H9 (cell line): ENCODE measurements around the gene S100A8. TPM values are rescaled to one million over a fixed set of nuclear protein-coding genes. Genes with fewer than 3 reads are reported as not detected.

ENCODE experiments used
- DNase-seq: peaks from one replicate; pipeline ENCODE4 v3.0.0-alpha.2; 2017
- H2AFZ ChIP-seq: one replicate; pipeline ENCODE4 v1.6.1; 2013; ENCODE audit warnings: mild to moderate bottlenecking, low read length, control low read depth, moderate library complexity
- H2AK5ac ChIP-seq: 2 replicates; pipeline ENCODE4 v1.6.1; 2013; ENCODE audit warnings: low read length, control low read depth, mixed read lengths; ENCODE audit not compliant: insufficient read length
- H2BK120ac ChIP-seq: one replicate; pipeline ENCODE4 v1.6.1; 2013; ENCODE audit warnings: low read depth, mild to moderate bottlenecking, low read length, control low read depth, inconsistent platforms; ENCODE audit not compliant: poor library complexity, severe bottlenecking
- H2BK12ac ChIP-seq: 2 replicates; pipeline ENCODE4 v1.6.1; 2013; ENCODE audit warnings: low read length, control low read depth, mixed read lengths, low read depth; ENCODE audit not compliant: insufficient read length
- H2BK15ac ChIP-seq: 2 replicates; pipeline ENCODE4 v1.6.1; 2013; ENCODE audit warnings: low read depth, low read length, control low read depth
- H2BK20ac ChIP-seq: one replicate; pipeline ENCODE4 v1.6.1; 2013; ENCODE audit warnings: low read depth, mild to moderate bottlenecking, low read length, control low read depth, inconsistent platforms; ENCODE audit not compliant: poor library complexity, severe bottlenecking
- H2BK5ac ChIP-seq: 2 replicates; pipeline ENCODE4 v1.6.1; 2013; ENCODE audit warnings: low read length, control low read depth, mixed read lengths; ENCODE audit not compliant: insufficient read length
- H3K14ac ChIP-seq: 2 replicates; pipeline ENCODE4 v1.6.1; 2013; ENCODE audit warnings: low read length, control low read depth; ENCODE audit not compliant: insufficient read depth
- H3K18ac ChIP-seq: 2 replicates; pipeline ENCODE4 v1.6.1; 2013; ENCODE audit warnings: low read depth, mild to moderate bottlenecking, mixed read lengths, low read length, control low read depth; ENCODE audit not compliant: insufficient read length
- H3K23ac ChIP-seq: 2 replicates; pipeline ENCODE4 v1.6.1; 2013; ENCODE audit warnings: low read length, control low read depth, mixed read lengths, low read depth; ENCODE audit not compliant: insufficient read length
- H3K23me2 ChIP-seq: 2 replicates; pipeline ENCODE4 v1.6.1; 2013; ENCODE audit warnings: low read depth, mild to moderate bottlenecking, mixed read lengths, low read length, control low read depth; ENCODE audit not compliant: insufficient read length, poor library complexity, severe bottlenecking
- H3K27ac ChIP-seq: 2 replicates; pipeline ENCODE4 v1.5.1; 2013; ENCODE audit warnings: low read length, control low read depth, mixed read lengths, low read depth; ENCODE audit not compliant: insufficient read length
- H3K27me3 ChIP-seq: 2 replicates; pipeline ENCODE4 v1.6.1; 2013; ENCODE audit warnings: low read length, control low read depth, inconsistent platforms; ENCODE audit not compliant: insufficient read depth
- H3K4ac ChIP-seq: 2 replicates; pipeline ENCODE4 v1.6.1; 2013; ENCODE audit warnings: low read depth, mild to moderate bottlenecking, control low read depth, inconsistent platforms, low read length, moderate library complexity
- H3K4me1 ChIP-seq: 2 replicates; pipeline ENCODE4 v1.6.1; 2013; ENCODE audit warnings: low read length, control low read depth, inconsistent platforms; ENCODE audit not compliant: insufficient read depth
- H3K4me2 ChIP-seq: 2 replicates; pipeline ENCODE4 v1.6.1; 2013; ENCODE audit warnings: low read length, control low read depth, mixed read lengths; ENCODE audit not compliant: insufficient read length, insufficient read depth
- H3K56ac ChIP-seq: 2 replicates; pipeline ENCODE4 v1.6.1; 2013; ENCODE audit warnings: low read depth, mild to moderate bottlenecking, mixed read lengths, low read length, control low read depth; ENCODE audit not compliant: insufficient read length
- H3K79me1 ChIP-seq: 2 replicates; pipeline ENCODE4 v1.6.1; 2013; ENCODE audit warnings: low read depth, mild to moderate bottlenecking, moderate library complexity, low read length, control low read depth, inconsistent platforms; ENCODE audit not compliant: insufficient read depth, poor library complexity, severe bottlenecking
- H3K79me2 ChIP-seq: 2 replicates; pipeline ENCODE4 v1.6.1; 2013; ENCODE audit warnings: low read length, control low read depth, inconsistent platforms; ENCODE audit not compliant: insufficient read depth
- H3K9ac ChIP-seq: 2 replicates; pipeline ENCODE4 v1.6.1; 2013; ENCODE audit warnings: low read length, control low read depth, mixed read lengths; ENCODE audit not compliant: insufficient read length; ENCODE audit errors: extremely low read depth
- H3K9me3 ChIP-seq: one replicate; pipeline ENCODE4 v1.6.1; 2013; ENCODE audit warnings: low read depth, low read length, inconsistent platforms; ENCODE audit not compliant: control insufficient read depth
- H3T11ph ChIP-seq: one replicate; pipeline ENCODE4 v1.6.1; 2013; ENCODE audit warnings: mild to moderate bottlenecking, low read length, control low read depth, inconsistent platforms
- H4K20me1 ChIP-seq: one replicate; pipeline ENCODE4 v1.6.1; 2013; ENCODE audit not compliant: control insufficient read depth, insufficient read length, insufficient read depth
- H4K5ac ChIP-seq: 2 replicates; pipeline ENCODE4 v1.6.1; 2013; ENCODE audit warnings: low read depth, mild to moderate bottlenecking, mixed read lengths, low read length, control low read depth; ENCODE audit not compliant: insufficient read length
- H4K8ac ChIP-seq: replicated peaks from 2 replicates; pipeline ENCODE4 v1.6.1; 2013; ENCODE audit warnings: low read length, control low read depth, mixed read lengths, low read depth; ENCODE audit not compliant: insufficient read length
- H4K91ac ChIP-seq: 2 replicates; pipeline ENCODE4 v1.6.1; 2013; ENCODE audit warnings: low read depth, mild to moderate bottlenecking, moderate library complexity, mixed read lengths, low read length, control low read depth; ENCODE audit not compliant: insufficient read length
- H3K27ac Mint-ChIP-seq, 3 experiments: 2 replicates in 2 of 3; 3 replicates in 1 of 3; pipeline ENCODE4 v1.8.0; 2020 to 2021; ENCODE audit warnings: mixed read lengths in 3 of 3, mild to moderate bottlenecking in 1 of 3, moderate library complexity in 1 of 3
- H3K27me3 Mint-ChIP-seq: 2 replicates; pipeline ENCODE4 v1.8.0; 2021; ENCODE audit warnings: low read depth, mild to moderate bottlenecking, moderate library complexity, mixed read lengths
- H3K36me3 Mint-ChIP-seq, 3 experiments: 2 replicates in 2 of 3; 3 replicates in 1 of 3; pipeline ENCODE4 v1.8.0; 2020 to 2021; ENCODE audit warnings: low read depth in 3 of 3, mixed read lengths in 3 of 3; ENCODE audit not compliant: insufficient read depth in 1 of 3
- H3K4me1 Mint-ChIP-seq, 2 experiments: 2 replicates each; pipeline ENCODE4 v1.8.0; 2020; ENCODE audit warnings: mixed read lengths in 2 of 2
- H3K4me3 Mint-ChIP-seq, 2 experiments: 2 replicates in 1 of 2; 3 replicates in 1 of 2; pipeline ENCODE4 v1.8.0; 2020 to 2021; ENCODE audit warnings: mild to moderate bottlenecking in 2 of 2, mixed read lengths in 2 of 2, moderate library complexity in 1 of 2
- H3K9me3 Mint-ChIP-seq, 2 experiments: 2 replicates in 1 of 2; 3 replicates in 1 of 2; pipeline ENCODE4 v1.8.0; 2020; ENCODE audit warnings: mild to moderate bottlenecking in 2 of 2, mixed read lengths in 2 of 2, moderate library complexity in 1 of 2
- WGBS: extraction: QIAGEN DNeasy Blood & Tissue Kit; methylation state at CpG from one replicate; pipeline ENCODE4 v1.1.7; 2013; ENCODE audit warnings: missing lambda C conversion rate, low lambda C conversion rate, mixed read lengths; ENCODE audit not compliant: insufficient read length; ENCODE audit errors: extremely low coverage; 5-methylcytosine and 5-hydroxymethylcytosine counted together
- total RNA-seq: library from RNA; stranded (reverse); gene quantifications from 2 replicates; pipeline ENCODE4 v1.2.1, GENCODE V29; 2021
- TF ChIP-seq, protein P1 (sequence below): fragments of 200-600 bp; sonication (generic); conservative IDR thresholded peaks from 3 replicates; pipeline ENCODE4 v1.8.0; 2021; ENCODE audit warnings: antibody characterized with exemption, mild to moderate bottlenecking

The S100A8 gene
- total RNA-seq, 1 experiment from 2014 or later, result not detected

- Mint-ChIP-seq H3K9me3 (peaks cover 0 to 10% of the 10 kb centered on the region in 2 experiments; a peak in 2 of 5 replicates), H3K27me3 (peaks cover 2% of the 10 kb centered on the region), H3K36me3 (no peaks in the 10 kb centered on the region), H3K27ac (no peak overlapping the region), H3K4me1 (no peaks in the 10 kb centered on the region), H3K4me3 (no peak overlapping the region)
- H4K5ac ChIP-seq, result no peak overlapping the region
- no peak for DNase-seq
- H3K4me2 ChIP-seq, result no peak overlapping the region
- no CpG with 5 or more reads among the region's 2 CpGs for WGBS
- no peak overlapping the region for H4K91ac ChIP-seq
- no peak overlapping the region for H3K18ac ChIP-seq
- no peak overlapping the region for H2AK5ac ChIP-seq
- no peak overlapping the region for H2BK5ac ChIP-seq
- TF ChIP-seq, protein P1, sequence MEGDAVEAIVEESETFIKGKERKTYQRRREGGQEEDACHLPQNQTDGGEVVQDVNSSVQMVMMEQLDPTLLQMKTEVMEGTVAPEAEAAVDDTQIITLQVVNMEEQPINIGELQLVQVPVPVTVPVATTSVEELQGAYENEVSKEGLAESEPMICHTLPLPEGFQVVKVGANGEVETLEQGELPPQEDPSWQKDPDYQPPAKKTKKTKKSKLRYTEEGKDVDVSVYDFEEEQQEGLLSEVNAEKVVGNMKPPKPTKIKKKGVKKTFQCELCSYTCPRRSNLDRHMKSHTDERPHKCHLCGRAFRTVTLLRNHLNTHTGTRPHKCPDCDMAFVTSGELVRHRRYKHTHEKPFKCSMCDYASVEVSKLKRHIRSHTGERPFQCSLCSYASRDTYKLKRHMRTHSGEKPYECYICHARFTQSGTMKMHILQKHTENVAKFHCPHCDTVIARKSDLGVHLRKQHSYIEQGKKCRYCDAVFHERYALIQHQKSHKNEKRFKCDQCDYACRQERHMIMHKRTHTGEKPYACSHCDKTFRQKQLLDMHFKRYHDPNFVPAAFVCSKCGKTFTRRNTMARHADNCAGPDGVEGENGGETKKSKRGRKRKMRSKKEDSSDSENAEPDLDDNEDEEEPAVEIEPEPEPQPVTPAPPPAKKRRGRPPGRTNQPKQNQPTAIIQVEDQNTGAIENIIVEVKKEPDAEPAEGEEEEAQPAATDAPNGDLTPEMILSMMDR, result no peak
- H3T11ph ChIP-seq, result no peak overlapping the region
- H3K79me2 ChIP-seq, result no peaks in the 10 kb centered on the region
- no peak overlapping the region for H2BK20ac ChIP-seq
- no peak overlapping the region for H2BK12ac ChIP-seq
- H4K20me1 ChIP-seq, result no peaks in the 10 kb centered on the region
- no peak overlapping the region for H3K4ac ChIP-seq
- no peaks in the 10 kb centered on the region for H3K79me1 ChIP-seq
- no peak overlapping the region for H2AFZ ChIP-seq
- no peaks in the 10 kb centered on the region for H3K9me3 ChIP-seq
- no peaks in the 10 kb centered on the region for H3K23me2 ChIP-seq
- H3K27me3 ChIP-seq, result no peaks in the 10 kb centered on the region
- H3K14ac ChIP-seq, result no peak overlapping the region
- H3K4me1 ChIP-seq, result no peaks in the 10 kb centered on the region
- no peak overlapping the region for H3K9ac ChIP-seq
- no peak overlapping the region for H2BK120ac ChIP-seq
- no peak overlapping the region for H3K27ac ChIP-seq
- H3K23ac ChIP-seq, result no peak overlapping the region
- no peak overlapping the region for H4K8ac ChIP-seq
- no peak overlapping the region for H2BK15ac ChIP-seq
- H3K56ac ChIP-seq, result no peak overlapping the region
Observed at GRCh38 chr1:153360190-153360589, 30.7 kb downstream of the S100A8 start.
